HepG2 (cell line): ENCODE data around the gene OPRM1. TPM values are rescaled to one million over a fixed set of nuclear protein-coding genes. Genes with fewer than 3 reads are reported as not detected.

Source experiments
- ATAC-seq: fragments of 200-7000 bp; cut with Tn5 transposase; 3 replicates; pipeline ENCODE4 v1.9.1; 2020; ENCODE audit warnings: mild to moderate bottlenecking, moderate library complexity
- BruUV-seq: library from RNA; stranded (reverse); fragments of 400-500 nt; replicated peaks from 2 replicates; lab custom pipeline; 2021; lab: Mats Ljungman, UMichigan
- CTCF ChIA-PET: fragments of 300-600 bp; formaldehyde crosslinking; extraction: SDS; loops from one replicate; lab custom pipeline; 2021; ENCODE audit warnings: low total read pairs, inconsistent platforms, low intra/inter-chr PET ratio; lab: Yijun Ruan, JAX
- POLR2A ChIA-PET: fragments of 350-600 bp; sonication (Branson Sonifier 250); formaldehyde crosslinking; loops from one replicate; lab custom pipeline; 2020; ENCODE audit warnings: antibody characterized with exemption, inconsistent platforms; lab: Yijun Ruan, JAX
- DNase-seq: peaks from one replicate; pipeline ENCODE4 v3.0.0-alpha.2; 2015; ENCODE audit warnings: low spot score
- FAIRE-seq: peaks from 3 replicates; lab custom pipeline; 2011; peaks lifted over from hg19 to GRCh38; lab: Jason Lieb, UNC
- H2AFZ ChIP-seq: one replicate; pipeline ENCODE4 v1.6.1; 2011; ENCODE audit warnings: low read length, inconsistent platforms
- H3K27ac ChIP-seq: fragments of 300-600 bp; 3 replicates; pipeline ENCODE4 v1.8.0; 2011; ENCODE audit warnings: mixed run types, mild to moderate bottlenecking, mixed read lengths, low read length, inconsistent platforms; ENCODE audit not compliant: insufficient read depth; ENCODE audit errors: extremely low read length
- H3K27me3 ChIP-seq, 2 experiments: fragments of 200-600 bp in 1 of 2; 2 replicates in 1 of 2; 3 replicates in 1 of 2; pipeline versions ENCODE4 v1.6.0 to v1.8.0; 2011; ENCODE audit warnings: low read length in 2 of 2, mild to moderate bottlenecking in 2 of 2, moderate library complexity in 2 of 2, inconsistent platforms in 1 of 2; ENCODE audit not compliant: insufficient read depth in 2 of 2, control insufficient read depth in 1 of 2
- H3K36me3 ChIP-seq, 2 experiments: fragments of 200-600 bp in 1 of 2; replicated peaks in 1 of 2; 2 replicates in 1 of 2; 3 replicates in 1 of 2; pipeline versions ENCODE4 v1.5.1 to v1.8.0; 2011; ENCODE audit warnings: low read length in 2 of 2, inconsistent platforms in 1 of 2; ENCODE audit not compliant: insufficient read depth in 2 of 2, control insufficient read depth in 1 of 2
- H3K4me1 ChIP-seq: 2 replicates; pipeline ENCODE4 v1.5.1; 2012; ENCODE audit warnings: low read length, inconsistent platforms; ENCODE audit not compliant: insufficient read depth
- H3K4me2 ChIP-seq: 2 replicates; pipeline ENCODE4 v1.6.0; 2011; ENCODE audit warnings: low read depth, low read length, inconsistent platforms
- H3K4me3 ChIP-seq, 3 experiments: fragments of 200-600 bp in 1 of 3; sonication (generic), shearing (Covaris generic) in 1 of 3; replicated peaks in 1 of 3; 2 replicates each; pipeline ENCODE4 v1.5.1; 2011 to 2016; ENCODE audit warnings: low read length in 3 of 3, inconsistent platforms in 2 of 3, low read depth in 2 of 3, mild to moderate bottlenecking in 2 of 3, control low read depth in 1 of 3, mixed read lengths in 1 of 3; ENCODE audit not compliant: insufficient read depth in 1 of 3
- H3K79me2 ChIP-seq: one replicate; pipeline ENCODE4 v1.6.1; 2011; ENCODE audit warnings: low read length, inconsistent platforms; ENCODE audit not compliant: insufficient read depth
- H3K9ac ChIP-seq: 2 replicates; pipeline ENCODE4 v1.6.0; 2011; ENCODE audit warnings: mild to moderate bottlenecking, low read depth, low read length, inconsistent platforms; ENCODE audit not compliant: insufficient read depth
- H3K9me3 ChIP-seq: 2 replicates; pipeline ENCODE4 v1.5.1; 2012; ENCODE audit warnings: mild to moderate bottlenecking, low read length
- H4K20me1 ChIP-seq: 2 replicates; pipeline ENCODE4 v1.6.0; 2011; ENCODE audit warnings: inconsistent platforms, mild to moderate bottlenecking, low read length, moderate library complexity; ENCODE audit not compliant: insufficient read depth
- IRF9 ChIP-seq: sonication (generic); formaldehyde crosslinking; IDR thresholded peaks from 2 replicates; pipeline ENCODE4 v1.8.0; 2022; ENCODE audit warnings: missing genetic modification reagents, mild to moderate bottlenecking, borderline replicate concordance
- RNF2 ChIP-seq: fragments of 450-650 bp; conservative IDR thresholded peaks from 2 replicates; pipeline ENCODE4 v1.6.1; 2016; ENCODE audit warnings: low read depth
- ZMYM4 ChIP-seq: sonication (generic); formaldehyde crosslinking; IDR thresholded peaks from 2 replicates; pipeline ENCODE4 v1.8.1; 2023; ENCODE audit warnings: mild to moderate bottlenecking, missing genetic modification reagents
- ZNF205 ChIP-seq: IDR thresholded peaks from 2 replicates; pipeline ENCODE4 v1.6.1; 2018; ENCODE audit warnings: missing biosample characterization, missing genetic modification reagents
- WGBS: methylation state at CpG from one replicate; pipeline ENCODE4 v1.1.6; 2017; ENCODE audit warnings: low lambda C conversion rate; 5-methylcytosine and 5-hydroxymethylcytosine counted together
- in situ Hi-C: cut with HindIII; loops from 2 replicates; pipeline ENCODE4 v1.10.0; 2017; ENCODE audit warnings: low pct_unique_long_range_greater_than_20kb; ENCODE audit not compliant: extremely low pct_ligation_motif_present
- intact Hi-C: fragments of 100-400 bp; cut with micrococcal nuclease; formaldehyde crosslinking; loops from one replicate; pipeline ENCODE4 v1.10.0; 2022; ENCODE audit not compliant: unreplicated experiment
- polyA plus RNA-seq, 8 experiments: library from polyadenylated mRNA; depleted of rRNA in 3 of 8; stranded (reverse) in 7 of 8; unstranded in 1 of 8; fragments of >200 nt; fragmentation: Illumina TruSeq in 4 of 8; extraction: Trizol in 4 of 8; gene quantifications; 2 replicates each; pipeline versions ENCODE4 v1.2.1 to v1.2.3, GENCODE V29; 2011 to 2016; ENCODE audit warnings: low read depth in 4 of 8, missing spikeins in 1 of 8, mixed read lengths in 1 of 8; ENCODE audit not compliant: insufficient read depth in 1 of 8
- total RNA-seq, 5 experiments: library from RNA; depleted of rRNA; stranded (reverse); fragments of >200 nt; fragmentation: Illumina TruSeq; extraction: Trizol; gene quantifications; 2 replicates each; pipeline ENCODE4 v1.2.3, GENCODE V29; 2016; ENCODE audit warnings: low read depth in 1 of 5
- TF ChIP-seq, protein P1 (sequence below): IDR thresholded peaks from 2 replicates; pipeline ENCODE4 v1.6.1; 2012; ENCODE audit warnings: low read length, improper control_type of control experiment

Gene OPRM1
- total and polyA plus RNA-seq, 2 of the 13 experiments (the other 11 are each of a cell fraction or from before 2014, with no cell fraction given): not detected

- TF ChIP-seq, protein P1, sequence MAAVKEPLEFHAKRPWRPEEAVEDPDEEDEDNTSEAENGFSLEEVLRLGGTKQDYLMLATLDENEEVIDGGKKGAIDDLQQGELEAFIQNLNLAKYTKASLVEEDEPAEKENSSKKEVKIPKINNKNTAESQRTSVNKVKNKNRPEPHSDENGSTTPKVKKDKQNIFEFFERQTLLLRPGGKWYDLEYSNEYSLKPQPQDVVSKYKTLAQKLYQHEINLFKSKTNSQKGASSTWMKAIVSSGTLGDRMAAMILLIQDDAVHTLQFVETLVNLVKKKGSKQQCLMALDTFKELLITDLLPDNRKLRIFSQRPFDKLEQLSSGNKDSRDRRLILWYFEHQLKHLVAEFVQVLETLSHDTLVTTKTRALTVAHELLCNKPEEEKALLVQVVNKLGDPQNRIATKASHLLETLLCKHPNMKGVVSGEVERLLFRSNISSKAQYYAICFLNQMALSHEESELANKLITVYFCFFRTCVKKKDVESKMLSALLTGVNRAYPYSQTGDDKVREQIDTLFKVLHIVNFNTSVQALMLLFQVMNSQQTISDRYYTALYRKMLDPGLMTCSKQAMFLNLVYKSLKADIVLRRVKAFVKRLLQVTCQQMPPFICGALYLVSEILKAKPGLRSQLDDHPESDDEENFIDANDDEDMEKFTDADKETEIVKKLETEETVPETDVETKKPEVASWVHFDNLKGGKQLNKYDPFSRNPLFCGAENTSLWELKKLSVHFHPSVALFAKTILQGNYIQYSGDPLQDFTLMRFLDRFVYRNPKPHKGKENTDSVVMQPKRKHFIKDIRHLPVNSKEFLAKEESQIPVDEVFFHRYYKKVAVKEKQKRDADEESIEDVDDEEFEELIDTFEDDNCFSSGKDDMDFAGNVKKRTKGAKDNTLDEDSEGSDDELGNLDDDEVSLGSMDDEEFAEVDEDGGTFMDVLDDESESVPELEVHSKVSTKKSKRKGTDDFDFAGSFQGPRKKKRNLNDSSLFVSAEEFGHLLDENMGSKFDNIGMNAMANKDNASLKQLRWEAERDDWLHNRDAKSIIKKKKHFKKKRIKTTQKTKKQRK: no peak
- TF ChIP-seq ZMYM4 (CRISPR knock-in tag) (no peak), ZNF205 (CRISPR knock-in tag) (no peak), IRF9 (CRISPR knock-in tag) (no peak)
Measured at GRCh38 chr6:153989989-153990388, 49.1 kb upstream of the OPRM1 start (continued).

GRCh38 chr6:153994004-153994403 is 45.0 kb upstream of the OPRM1 start:
- FAIRE-seq (no peak), DNase-seq (no peak), ATAC-seq (no peak)
- no peak for TF ChIP-seq RNF2
- Histone ChIP-seq H4K20me1 (no peaks in the 10 kb centered on the region), H3K27me3 (no peaks in the 10 kb centered on the region), H3K9me3 (no peaks in the 10 kb centered on the region), H2AFZ (no peak overlapping the region), H3K79me2 (no peaks in the 10 kb centered on the region), H3K9ac (no peak overlapping the region), H3K27ac (no peak overlapping the region), H3K36me3 (no peaks in the 10 kb centered on the region; a peak in 1 of 5 replicates), H3K4me3 (no peak overlapping the region), H3K4me2 (no peak overlapping the region), H3K4me1 (peaks cover 7% of the 10 kb centered on the region; the same call in 1 of the 2 replicates)
- ChIA-PET CTCF (no interaction called here), POLR2A (no interaction called here)
- WGBS: 14% methylated on average over 3 of the region's 3 CpGs
- in situ Hi-C loops (no loop called here), intact Hi-C loops (no loop called here)
- no TSS peak for BruUV-seq
